NB4 (cell line): ENCODE measurements around the gene VAV2.

Experiments
- DNase-seq: peaks from one replicate; pipeline ENCODE4 v3.0.0; 2010; ENCODE audit warnings: low read depth
- H3K4me3 ChIP-seq: one replicate; pipeline ENCODE4 v1.5.1; 2011; ENCODE audit warnings: mild to moderate bottlenecking, low read depth, low read length, moderate library complexity
- MYC ChIP-seq: IDR thresholded peaks from 2 replicates; pipeline ENCODE4 v1.6.1; 2011; ENCODE audit warnings: low read depth, low read length
- POLR2A ChIP-seq: IDR thresholded peaks from 2 replicates; pipeline ENCODE4 v1.6.1; 2011; ENCODE audit warnings: mild to moderate bottlenecking; ENCODE audit not compliant: insufficient read length; ENCODE audit errors: extremely low read depth
- TF ChIP-seq, protein P1 (sequence below): IDR thresholded peaks from 2 replicates; pipeline ENCODE4 v1.6.1; 2011; ENCODE audit warnings: low read depth, low read length
- TF ChIP-seq, protein P2 (sequence below): IDR thresholded peaks from one replicate; pipeline ENCODE4 v1.5.1; 2012; ENCODE audit warnings: low read depth, low read length

The VAV2 gene

DNA sequence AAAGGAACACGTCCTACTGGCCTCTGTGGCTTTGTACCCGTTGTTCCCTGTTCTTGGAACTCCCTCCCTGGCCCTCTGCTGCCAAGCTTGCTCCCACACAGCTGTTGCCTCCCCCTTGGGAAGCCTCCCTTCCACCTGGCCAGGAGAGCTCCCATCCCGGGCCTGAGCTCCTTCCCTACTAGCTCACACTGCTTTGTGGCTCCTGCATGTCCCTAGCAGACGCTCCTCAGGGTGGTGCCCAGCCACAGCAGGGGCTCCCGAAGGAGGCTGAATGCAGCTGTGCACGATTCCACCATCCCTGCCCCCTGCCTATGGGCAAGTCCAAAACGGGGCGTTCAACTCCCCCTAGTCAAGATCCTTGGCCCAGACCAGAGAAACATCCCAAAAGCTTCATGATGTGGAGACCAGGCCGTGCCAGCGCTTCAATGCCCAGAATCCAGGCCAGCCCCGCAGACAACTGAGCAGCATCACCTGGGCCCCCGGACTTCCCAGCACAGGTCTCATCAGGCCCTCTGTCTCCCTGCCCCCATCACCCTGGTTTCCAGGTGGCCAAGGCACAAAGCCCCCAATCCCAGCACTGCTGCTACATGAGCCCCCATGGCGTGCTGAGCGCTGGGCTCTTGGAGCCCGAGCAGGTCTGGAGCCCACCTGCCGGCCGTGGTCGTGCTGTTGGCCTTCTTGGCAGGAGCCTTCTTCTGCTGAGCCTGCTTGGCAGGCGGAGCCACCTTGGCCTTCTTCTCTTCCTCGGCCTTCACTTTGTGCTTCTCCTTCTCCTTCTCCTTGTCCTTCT lies 47.5 kb upstream of the VAV2 start:
- H3K4me3 ChIP-seq = no peak overlapping the region
- DNase-seq = no peak
- TF ChIP-seq POLR2A = no peak
- TF ChIP-seq, protein P1, sequence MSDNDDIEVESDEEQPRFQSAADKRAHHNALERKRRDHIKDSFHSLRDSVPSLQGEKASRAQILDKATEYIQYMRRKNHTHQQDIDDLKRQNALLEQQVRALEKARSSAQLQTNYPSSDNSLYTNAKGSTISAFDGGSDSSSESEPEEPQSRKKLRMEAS = no peak
- TF ChIP-seq MYC = no peak
- TF ChIP-seq, protein P2, sequence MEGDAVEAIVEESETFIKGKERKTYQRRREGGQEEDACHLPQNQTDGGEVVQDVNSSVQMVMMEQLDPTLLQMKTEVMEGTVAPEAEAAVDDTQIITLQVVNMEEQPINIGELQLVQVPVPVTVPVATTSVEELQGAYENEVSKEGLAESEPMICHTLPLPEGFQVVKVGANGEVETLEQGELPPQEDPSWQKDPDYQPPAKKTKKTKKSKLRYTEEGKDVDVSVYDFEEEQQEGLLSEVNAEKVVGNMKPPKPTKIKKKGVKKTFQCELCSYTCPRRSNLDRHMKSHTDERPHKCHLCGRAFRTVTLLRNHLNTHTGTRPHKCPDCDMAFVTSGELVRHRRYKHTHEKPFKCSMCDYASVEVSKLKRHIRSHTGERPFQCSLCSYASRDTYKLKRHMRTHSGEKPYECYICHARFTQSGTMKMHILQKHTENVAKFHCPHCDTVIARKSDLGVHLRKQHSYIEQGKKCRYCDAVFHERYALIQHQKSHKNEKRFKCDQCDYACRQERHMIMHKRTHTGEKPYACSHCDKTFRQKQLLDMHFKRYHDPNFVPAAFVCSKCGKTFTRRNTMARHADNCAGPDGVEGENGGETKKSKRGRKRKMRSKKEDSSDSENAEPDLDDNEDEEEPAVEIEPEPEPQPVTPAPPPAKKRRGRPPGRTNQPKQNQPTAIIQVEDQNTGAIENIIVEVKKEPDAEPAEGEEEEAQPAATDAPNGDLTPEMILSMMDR = no peak

DNA sequence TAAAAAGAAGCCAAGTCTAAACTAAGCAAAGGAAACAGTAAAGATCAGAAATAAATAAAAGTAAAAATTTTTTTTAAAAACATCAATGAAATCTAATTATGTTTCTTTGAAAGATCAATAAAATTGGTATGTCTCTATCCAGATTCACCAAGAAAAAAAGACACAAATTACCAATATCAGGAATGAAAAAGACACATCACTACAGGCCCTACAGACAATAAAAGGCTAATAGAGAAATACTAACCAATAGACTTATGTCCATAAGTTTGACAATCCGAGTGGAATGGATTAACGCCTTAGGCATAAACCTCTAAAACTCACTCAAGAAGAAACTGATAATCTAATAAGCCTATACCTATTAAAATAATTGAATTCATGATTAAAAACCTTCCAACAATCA lies 45.5 kb upstream of the VAV2 start:
- no peak overlapping the region for H3K4me3 ChIP-seq
- no peak for DNase-seq
- TF ChIP-seq POLR2A = no peak
- TF ChIP-seq MYC = no peak
- TF ChIP-seq, protein P2 = no peak
- TF ChIP-seq, protein P1 = no peak

DNA sequence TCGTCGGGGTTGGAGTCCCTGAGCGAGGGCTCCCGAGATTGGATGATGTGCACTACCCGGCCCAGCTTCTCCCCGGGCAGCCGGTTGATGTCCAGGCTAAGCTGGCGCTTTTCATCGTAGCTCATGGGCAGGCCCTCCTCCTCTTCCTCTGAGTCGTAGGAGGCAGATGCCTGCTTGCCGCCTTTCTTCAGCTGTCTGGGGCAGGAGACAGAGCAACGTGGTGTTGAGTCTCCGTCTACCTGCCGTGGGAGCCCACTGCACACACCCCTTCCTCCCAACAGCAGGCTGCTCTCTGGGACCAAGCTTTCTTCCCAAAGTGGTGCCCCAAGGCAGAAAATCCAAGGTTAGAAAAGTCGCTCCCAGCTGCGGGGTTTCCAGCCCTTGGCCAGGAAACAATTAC lies 44.0 kb upstream of the VAV2 start:
- H3K4me3 ChIP-seq = no peak overlapping the region
- no peak for DNase-seq
- TF ChIP-seq, protein P1 = no peak
- TF ChIP-seq, protein P2 = no peak
- TF ChIP-seq POLR2A (no peak), MYC (no peak)

DNA sequence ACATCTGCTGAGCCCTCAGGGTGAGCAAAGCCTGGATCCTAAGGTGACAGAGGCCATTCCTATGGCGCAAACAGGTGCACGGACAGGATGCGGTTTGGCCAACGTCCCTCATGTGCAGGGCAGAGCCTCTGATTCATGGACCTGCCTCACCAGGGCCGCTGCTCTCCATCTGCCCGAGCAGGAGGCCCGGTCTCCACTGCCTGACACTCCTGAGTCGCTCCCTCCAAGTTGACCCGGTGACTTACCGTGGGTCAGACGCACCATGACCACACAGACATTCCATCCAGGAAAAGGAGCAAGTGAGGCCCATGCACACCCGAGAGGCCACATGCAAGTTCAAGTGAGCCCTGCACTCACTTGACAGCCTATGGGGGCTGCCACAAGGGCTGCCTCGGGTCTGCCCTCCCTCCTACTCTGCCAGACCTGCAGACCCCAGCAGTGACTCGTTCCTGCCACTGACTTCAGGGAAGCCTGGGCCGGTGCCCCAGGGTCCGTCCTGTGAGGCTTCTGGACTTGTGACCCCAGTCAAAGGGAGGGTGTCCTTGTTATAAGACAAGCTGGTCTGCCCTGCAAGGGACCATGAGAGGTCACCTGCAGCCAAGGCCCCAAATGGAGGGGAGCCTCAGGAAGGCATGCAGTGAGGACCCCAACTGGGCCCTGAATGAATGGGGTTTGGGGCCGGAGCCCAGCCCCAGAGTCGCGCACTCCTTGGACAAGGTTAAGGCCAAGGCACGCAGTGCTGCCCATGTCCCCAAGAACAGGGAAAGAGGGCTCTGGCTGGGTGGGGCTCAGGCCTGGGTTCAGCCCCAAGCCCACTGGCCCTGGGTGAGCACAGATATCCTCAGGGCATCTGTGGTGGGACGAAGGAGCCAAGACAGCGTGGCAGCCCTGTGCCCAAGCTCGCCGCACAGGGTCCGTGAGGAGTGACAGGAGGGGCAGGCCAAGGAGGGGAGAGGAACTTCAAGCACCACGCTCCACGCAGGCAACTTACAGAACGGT lies 43.2 kb upstream of the VAV2 start:
- no peak for DNase-seq
- H3K4me3 ChIP-seq = no peak overlapping the region
- no peak for TF ChIP-seq POLR2A
- TF ChIP-seq, protein P1 = no peak
- TF ChIP-seq, protein P2 = no peak
- TF ChIP-seq MYC = no peak

DNA sequence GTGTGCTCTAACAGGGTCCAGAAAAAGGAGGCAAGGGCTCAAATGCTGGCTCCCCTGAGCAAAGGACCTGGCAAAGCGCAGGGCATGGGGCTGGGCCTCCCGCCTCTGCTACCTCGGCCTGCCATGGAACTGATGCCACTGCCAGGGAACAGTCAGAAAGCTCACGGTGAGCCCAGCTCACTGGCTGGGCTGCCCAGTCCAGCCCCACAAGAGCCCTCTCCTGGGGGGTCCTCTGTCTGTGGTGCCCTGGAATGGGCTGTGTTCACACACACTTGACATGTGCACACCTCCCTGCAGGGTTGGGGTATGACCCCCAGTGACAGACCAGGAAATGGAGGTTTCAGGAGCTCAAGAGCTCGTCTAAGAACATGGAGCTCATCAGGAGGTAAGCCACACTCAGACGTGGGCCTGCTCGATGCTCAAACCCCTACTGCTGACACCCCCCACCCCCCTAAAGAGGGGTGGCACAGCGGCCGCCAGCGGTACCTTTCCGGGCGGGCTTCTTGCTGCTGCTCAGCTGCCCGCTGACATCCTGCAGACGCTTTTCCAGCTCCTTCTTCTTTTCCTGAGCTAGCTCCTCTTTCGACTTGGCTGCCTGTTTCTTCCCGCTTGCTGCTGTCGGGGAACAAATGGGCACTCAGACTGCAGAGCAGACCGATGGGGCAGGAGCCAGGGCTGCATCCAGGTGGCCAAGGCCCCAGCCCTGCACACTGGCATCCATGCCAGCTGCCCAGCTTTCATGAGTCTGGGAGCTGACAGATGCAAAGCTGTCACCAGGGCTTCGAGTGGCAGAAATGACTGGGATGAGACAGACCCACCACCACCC lies 42.3 kb upstream of the VAV2 start:
- no peak for DNase-seq
- no peak for TF ChIP-seq POLR2A
- TF ChIP-seq, protein P2 = no peak
- no peak for TF ChIP-seq MYC
- TF ChIP-seq, protein P1 = no peak
- no peak overlapping the region for H3K4me3 ChIP-seq
